ENCODE data around the gene TMEM125. TPM values are rescaled to one million over a fixed set of nuclear protein-coding genes. Genes with fewer than 3 reads are reported as not detected.

The TMEM125 gene
- total RNA-seq, 3 donors from 2014 or later, result 31.9 to 71.6 (median 40.6) TPM

- H3K36me3 ChIP-seq (ENCODE audit: low read depth), result no peaks in the 10 kb centered on the region
- no peaks in the 10 kb centered on the region for H3K4me1 ChIP-seq (ENCODE audit: low read depth)
- no peak for DNase-seq
- no peak overlapping the region for H3K4me3 ChIP-seq
- TF ChIP-seq CTCF (IDR thresholded peaks at IDR 0.05), result no peak
- H3K9me3 ChIP-seq, result no peaks in the 10 kb centered on the region
- intact Hi-C loops (cut with DNase I, micrococcal nuclease), result no loop called here
- ATAC-seq, result no peak
These were observed 22.4 kb upstream of the TMEM125 start for GRCh38 chr1:43247256-43247921.

- no peak overlapping the region for H3K4me3 ChIP-seq
- DNase-seq (no peak), ATAC-seq (no peak)
- H3K9me3 ChIP-seq, result no peaks in the 10 kb centered on the region
- no peak for TF ChIP-seq CTCF (IDR thresholded peaks at IDR 0.05)
- H3K4me1 ChIP-seq (ENCODE audit: low read depth), result peaks cover 1% of the 10 kb centered on the region
- intact Hi-C loops (cut with DNase I, micrococcal nuclease), result no loop called here
- H3K36me3 ChIP-seq (ENCODE audit: low read depth), result no peaks in the 10 kb centered on the region
These were observed 19.4 kb upstream of the TMEM125 start for GRCh38 chr1:43250351-43250761.

GRCh38 chr1:43251024-43251423, 18.8 kb upstream of the TMEM125 start:
- ATAC-seq (no peak), DNase-seq (no peak)
- Histone ChIP-seq H3K9me3 (no peaks in the 10 kb centered on the region), H3K36me3 (ENCODE audit: low read depth) (no peaks in the 10 kb centered on the region), H3K4me1 (ENCODE audit: low read depth) (peaks cover 6% of the 10 kb centered on the region), H3K4me3 (no peak overlapping the region)
- intact Hi-C loops (cut with DNase I, micrococcal nuclease), result no loop called here
- no peak for TF ChIP-seq CTCF (IDR thresholded peaks at IDR 0.05)

- no peak overlapping the region for H3K4me3 ChIP-seq
- peaks cover 10% of the 10 kb centered on the region for H3K4me1 ChIP-seq (ENCODE audit: low read depth)
- H3K36me3 ChIP-seq (ENCODE audit: low read depth), result no peaks in the 10 kb centered on the region
- no peak for TF ChIP-seq CTCF (IDR thresholded peaks at IDR 0.05)
- DNase-seq (no peak), ATAC-seq (no peak)
- no peaks in the 10 kb centered on the region for H3K9me3 ChIP-seq
- intact Hi-C loops (cut with DNase I, micrococcal nuclease), result no loop called here
These were observed 17.6 kb upstream of the TMEM125 start for GRCh38 chr1:43252225-43252624.

GRCh38 chr1:43253173-43253572, 16.6 kb upstream of the TMEM125 start:
- no peaks in the 10 kb centered on the region for H3K36me3 ChIP-seq (ENCODE audit: low read depth)
- TF ChIP-seq CTCF (IDR thresholded peaks at IDR 0.05), result no peak
- ATAC-seq (no peak), DNase-seq (no peak)
- no peaks in the 10 kb centered on the region for H3K9me3 ChIP-seq
- H3K4me1 ChIP-seq (ENCODE audit: low read depth), result peaks cover 10% of the 10 kb centered on the region
- H3K4me3 ChIP-seq, result no peak overlapping the region
- intact Hi-C loops (cut with DNase I, micrococcal nuclease), result no loop called here

GRCh38 chr1:43253876-43254275, 15.9 kb upstream of the TMEM125 start:
- no peak for ATAC-seq
- H3K9me3 ChIP-seq, result peaks cover 3% of the 10 kb centered on the region
- H3K36me3 ChIP-seq (ENCODE audit: low read depth), result no peaks in the 10 kb centered on the region
- no peak for TF ChIP-seq CTCF (IDR thresholded peaks at IDR 0.05)
- DNase-seq, result no peak
- intact Hi-C loops (cut with DNase I, micrococcal nuclease), result no loop called here
- peaks cover 10% of the 10 kb centered on the region for H3K4me1 ChIP-seq (ENCODE audit: low read depth)
- no peak overlapping the region for H3K4me3 ChIP-seq

Data from mucosa of descending colon (tissue), 3 donors.